ENCODE results near the gene RELA.
A peak's percentile ranks its signal among the peaks of the same experiment; 100 is the strongest.

The RELA gene

GRCh38 chr11:65634905-65635731 lies 27.6 kb downstream of the RELA start:
- DNase-seq: no peak

- DNase-seq: no peak
Observed at GRCh38 chr11:65634440-65634839, 28.3 kb downstream of the RELA start.

GRCh38 chr11:65634109-65634436 lies 28.6 kb downstream of the RELA start:
- no peak for DNase-seq

DNA sequence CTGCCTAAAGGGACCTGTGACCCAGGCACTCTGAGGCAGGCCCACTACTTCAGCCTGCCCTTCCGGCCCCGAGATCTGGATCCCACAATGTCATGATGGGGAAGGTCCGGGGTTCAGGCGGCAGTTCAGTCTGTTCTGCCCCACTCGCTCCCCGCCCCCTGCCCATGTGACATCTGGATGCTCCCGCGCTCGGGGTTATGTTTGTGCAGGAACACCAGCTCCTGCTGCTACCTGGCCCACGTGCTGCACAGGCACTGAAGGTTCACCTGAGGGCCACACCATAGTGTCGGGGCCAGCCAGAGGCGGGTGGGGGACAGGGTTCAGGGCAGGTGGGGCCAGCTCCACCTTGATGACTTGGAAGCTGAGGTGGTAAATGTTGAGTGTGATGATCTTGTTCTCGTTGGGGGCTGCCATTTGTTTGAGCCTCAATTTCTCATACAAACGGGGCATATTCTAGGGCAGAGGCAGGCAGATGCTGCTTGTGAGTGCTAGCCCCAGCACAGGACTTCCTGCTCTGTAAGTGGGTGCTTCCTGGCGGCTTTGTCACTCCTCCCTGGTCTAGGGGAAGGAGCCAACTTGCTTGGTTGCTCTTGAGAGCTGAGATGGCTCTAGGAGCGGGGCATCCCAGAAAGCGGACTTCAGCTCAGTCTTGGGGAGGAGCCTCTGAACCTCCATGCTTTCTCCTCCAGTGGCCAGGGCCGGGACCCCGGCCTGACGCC lies 29.2 kb downstream of the RELA start:
- no peak for DNase-seq

DNA sequence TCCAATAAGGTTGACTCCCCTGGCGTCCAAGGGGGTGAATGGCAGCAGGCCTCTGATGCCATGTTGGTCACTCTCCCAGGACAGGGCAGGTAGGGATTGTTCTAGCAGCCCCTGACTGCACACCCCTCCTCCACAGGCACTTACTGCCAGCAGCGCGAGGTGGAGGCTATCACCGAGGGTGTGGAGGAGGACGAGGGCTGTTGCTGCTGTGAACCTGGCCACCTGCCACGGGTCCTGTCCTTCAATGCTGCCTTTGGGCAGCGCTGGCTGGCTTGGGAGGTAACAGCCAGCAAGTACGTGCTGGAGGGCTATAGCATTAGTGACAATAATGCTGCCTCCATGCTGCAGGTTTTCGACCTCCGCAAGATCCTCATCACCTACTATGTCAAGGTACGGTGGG lies 32.5 kb downstream of the RELA start:
- no peak for DNase-seq

DNA sequence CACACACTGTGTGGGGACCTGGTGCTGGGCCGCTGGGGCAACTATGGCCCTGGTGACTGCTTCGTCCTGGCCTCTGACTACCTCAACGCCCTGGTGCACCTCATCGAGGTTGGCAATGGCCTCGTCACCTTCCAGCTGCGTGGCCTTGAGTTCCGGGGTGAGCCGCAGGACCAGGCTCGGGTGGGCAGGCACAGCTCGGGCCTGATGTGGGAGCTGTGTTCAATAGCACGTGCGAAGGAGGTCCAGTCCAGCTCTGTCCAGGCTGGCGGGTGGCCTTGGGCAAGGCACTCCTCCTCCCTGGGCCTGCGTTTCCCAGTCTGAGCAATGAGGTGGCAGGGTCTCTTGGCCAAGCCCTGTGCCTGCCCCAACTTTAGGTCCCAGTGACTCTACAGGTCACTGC lies 33.1 kb downstream of the RELA start:
- DNase-seq: no peak

DNA sequence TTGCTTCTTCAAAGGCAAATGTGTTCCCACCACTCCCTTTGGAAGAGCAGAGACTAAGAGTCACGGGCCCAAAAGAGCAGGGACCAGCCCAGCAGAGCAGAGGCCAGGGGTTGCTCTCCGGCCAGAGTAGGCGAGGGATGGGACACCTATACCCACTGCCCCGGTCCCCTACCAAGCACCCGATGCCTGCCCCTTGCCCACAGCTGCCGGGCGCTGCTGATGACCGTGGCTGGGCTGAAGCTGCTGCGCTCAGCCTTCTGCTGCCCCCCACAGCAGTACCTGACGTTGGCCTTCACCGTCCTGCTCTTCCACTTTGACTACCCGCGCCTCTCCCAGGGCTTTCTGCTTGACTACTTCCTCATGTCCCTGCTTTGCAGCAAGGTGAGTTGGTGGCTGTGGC lies 35.5 kb downstream of the RELA start:
- DNase-seq: no peak

- DNase-seq: peak in 45 of 56 donors; percentile 12 to 81 (median 53)
Observed at GRCh38 chr11:65625628-65626342, 36.9 kb downstream of the RELA start.

DNA sequence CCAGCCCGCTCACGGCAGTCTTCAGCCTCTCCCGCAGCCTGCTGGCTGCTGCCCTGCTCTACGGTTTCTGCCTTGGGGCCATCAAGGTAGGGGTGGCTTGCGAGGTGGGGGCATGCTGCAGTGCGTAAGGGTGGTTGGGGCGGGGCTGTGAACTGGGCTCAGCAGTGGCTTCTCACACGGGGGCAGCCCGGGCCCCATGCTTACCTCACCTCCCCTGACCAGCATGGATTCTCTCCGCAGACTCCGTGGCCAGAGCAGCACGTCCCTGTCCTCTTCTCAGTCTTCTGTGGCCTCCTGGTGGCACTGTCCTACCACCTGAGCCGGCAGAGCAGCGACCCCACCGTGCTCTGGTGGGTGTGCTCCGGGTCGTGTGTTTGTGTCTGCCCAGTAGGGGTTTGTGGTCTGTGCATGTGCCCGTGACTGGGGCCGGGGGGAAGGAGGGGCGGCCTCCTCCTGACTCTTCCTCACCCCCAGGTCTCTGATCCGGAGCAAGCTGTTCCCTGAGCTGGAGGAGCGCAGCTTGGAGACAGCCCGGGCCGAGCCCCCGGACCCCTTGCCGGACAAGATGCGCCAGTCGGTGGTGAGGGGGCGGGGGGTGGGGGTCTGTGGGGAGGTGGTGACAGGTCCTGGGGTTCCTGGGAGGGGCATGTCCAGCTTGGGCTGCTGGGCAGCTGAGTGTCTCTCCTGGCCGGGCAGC lies 37.6 kb downstream of the RELA start:
- DNase-seq: no peak

DNA sequence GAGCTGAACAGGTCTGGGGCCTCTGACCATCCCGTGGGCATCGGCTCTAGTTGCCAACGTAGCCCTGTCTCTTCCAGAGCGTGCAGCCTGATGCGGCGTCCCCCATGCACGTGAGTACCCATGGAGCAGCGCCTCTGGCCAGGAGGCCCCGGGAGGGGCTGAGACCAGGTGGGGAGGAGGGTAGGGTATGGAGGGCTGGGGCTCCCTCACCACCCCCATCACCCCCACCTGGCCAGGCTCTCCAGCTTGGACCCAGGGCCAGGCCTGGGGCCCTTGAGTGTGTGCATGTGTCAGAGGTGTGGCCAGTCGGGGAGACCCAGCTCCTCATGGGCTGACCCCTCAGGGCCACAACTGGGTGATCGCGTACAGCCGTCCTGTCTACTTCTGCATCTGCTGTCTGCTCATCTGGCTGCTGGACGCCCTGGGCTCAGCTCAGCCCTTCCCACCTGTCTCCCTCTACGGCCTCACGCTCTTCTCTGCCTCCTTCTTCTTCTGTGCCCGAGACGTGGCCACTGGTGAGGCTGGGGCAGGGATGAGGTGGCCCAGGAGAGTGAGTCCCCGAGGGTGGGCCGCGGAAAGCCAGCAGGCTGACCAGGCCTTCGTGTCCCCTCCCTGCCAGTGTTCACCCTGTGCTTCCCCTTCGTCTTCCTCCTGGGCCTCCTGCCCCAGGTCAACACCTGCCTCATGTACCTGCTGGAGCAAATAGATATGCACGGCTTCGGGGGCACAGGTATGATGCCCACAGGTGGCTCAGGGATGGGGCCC lies 38.7 kb downstream of the RELA start:
- no peak for DNase-seq

- no peak for DNase-seq
Observed at GRCh38 chr11:65623177-65623576, 39.5 kb downstream of the RELA start.

GRCh38 chr11:65622011-65622410 lies 40.7 kb downstream of the RELA start:
- DNase-seq: no peak

- DNase-seq: no peak
Observed at GRCh38 chr11:65621460-65621859, 41.3 kb downstream of the RELA start.

- no peak for DNase-seq
Observed at GRCh38 chr11:65620666-65621065, 42.0 kb downstream of the RELA start.

DNA sequence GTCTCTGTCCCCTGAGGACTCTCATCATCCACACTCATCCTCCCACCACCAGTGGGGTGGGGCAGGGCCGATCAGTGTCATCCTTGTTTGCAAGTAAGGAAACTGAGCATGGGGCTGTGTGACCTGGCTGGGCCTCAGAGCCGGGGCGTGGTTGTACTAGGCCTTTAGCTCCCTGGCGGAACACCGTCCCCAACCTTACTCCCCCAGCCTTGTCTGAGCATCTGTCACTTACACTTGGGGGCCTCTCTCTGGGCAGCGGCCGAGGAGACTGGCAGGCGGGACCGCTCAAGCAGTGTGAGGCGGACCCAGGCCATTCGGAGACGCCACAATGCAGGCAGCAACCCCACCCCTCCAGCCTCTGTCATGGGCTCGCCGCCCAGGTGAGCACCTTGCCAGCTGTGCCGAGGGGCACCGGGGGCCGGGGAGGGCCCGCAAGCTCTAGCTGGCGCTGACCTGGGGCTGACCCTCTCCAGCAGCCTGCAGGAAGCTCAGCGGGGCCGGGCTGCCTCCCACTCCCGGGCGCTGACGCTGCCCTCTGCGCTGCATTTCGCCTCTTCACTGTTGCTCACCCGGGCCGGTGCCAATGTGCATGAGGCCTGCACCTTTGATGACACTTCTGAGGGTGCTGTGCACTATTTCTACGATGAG lies 43.3 kb downstream of the RELA start:
- DNase-seq: no peak

DNA sequence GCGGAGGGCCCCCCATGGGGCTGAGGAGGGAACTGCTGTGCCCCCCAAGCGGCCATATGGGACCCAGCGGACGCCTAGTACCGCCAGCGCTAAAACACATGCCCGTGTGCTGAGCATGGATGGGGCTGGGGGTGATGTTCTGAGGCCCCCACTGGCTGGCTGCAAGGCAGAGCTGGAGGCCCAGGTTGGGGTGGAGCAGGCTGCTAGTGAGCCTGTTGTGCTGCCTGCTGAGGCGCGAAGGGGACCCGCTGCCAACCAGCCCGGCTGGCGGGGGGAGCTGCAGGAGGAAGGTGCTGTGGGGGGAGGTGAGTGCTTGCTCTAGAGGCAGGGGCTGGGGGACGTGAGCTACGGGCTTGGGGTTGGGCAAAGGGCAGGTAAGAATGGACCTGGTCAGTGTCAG lies 44.0 kb downstream of the RELA start:
- DNase-seq: no peak

DNA sequence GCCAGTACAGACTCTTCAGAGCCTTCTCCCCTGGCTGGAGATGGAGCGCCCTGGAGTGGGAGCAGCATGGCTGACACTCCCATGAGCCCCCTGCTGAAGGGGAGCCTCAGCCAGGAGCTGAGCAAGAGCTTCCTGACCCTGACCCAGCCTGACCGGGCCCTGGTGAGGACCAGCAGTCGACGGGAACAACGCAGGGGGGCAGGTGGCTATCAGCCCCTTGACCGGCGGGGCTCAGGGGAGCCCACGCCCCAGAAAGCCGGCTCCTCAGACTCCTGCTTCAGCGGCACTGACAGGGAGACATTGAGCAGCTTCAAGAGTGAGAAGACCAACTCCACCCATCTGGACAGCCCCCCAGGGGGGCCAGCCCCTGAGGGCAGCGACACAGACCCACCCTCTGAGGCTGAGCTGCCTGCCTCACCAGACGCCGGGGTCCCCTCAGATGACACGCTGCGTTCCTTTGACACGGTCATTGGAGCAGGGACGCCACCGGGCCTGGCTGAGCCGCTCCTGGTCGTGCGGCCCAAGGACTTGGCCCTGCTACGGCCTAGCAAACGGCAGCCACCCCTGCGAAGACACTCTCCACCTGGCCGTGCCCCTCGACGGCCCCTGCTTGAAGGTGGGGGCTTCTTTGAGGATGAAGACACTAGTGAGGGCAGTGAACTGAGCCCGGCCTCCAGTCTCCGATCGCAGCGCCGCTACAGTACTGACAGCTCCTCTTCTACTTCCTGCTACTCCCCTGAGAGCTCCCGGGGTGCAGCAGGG lies 44.5 kb downstream of the RELA start:
- no peak for DNase-seq

- DNase-seq: no peak
Observed at GRCh38 chr11:65617136-65617850, 45.4 kb downstream of the RELA start.

GRCh38 chr11:65616575-65617001 lies 46.1 kb downstream of the RELA start:
- DNase-seq: no peak
